Activated CD8-positive, alpha-beta memory T cell treated with anti-CD3 and anti-CD28 coated beads, Interleukin-2, amount 50 U/mL, for 24 hours (primary cell): ENCODE measurements around the gene P3H2.

Source experiments
- DNase-seq: peaks from one replicate; pipeline ENCODE4 v3.0.0-alpha.2; 2020; ENCODE audit errors: extremely low read depth

The P3H2 gene

DNA sequence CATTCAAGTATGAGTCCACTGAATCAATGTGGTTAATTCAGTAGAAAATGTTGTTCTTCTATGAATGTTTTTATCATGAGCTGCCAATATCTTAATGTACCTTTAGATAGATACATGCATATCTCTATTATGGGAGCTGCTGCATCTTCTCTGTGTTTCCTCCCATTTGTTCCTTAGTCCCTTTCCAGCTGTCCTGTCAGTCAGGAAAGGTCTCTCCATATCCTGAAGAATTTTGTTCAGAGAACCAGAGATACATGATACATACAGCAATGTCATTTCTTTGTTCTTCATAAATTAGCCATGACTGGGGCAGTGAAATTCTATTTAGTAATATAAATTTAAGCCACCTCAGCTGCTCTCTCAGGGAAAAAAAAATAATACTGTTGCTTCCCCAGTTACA, 103.7 kb downstream of the P3H2 start:
- no peak for DNase-seq

GRCh38 chr3:190014940-190015339, 105.8 kb downstream of the P3H2 start:
- no peak for DNase-seq

DNA sequence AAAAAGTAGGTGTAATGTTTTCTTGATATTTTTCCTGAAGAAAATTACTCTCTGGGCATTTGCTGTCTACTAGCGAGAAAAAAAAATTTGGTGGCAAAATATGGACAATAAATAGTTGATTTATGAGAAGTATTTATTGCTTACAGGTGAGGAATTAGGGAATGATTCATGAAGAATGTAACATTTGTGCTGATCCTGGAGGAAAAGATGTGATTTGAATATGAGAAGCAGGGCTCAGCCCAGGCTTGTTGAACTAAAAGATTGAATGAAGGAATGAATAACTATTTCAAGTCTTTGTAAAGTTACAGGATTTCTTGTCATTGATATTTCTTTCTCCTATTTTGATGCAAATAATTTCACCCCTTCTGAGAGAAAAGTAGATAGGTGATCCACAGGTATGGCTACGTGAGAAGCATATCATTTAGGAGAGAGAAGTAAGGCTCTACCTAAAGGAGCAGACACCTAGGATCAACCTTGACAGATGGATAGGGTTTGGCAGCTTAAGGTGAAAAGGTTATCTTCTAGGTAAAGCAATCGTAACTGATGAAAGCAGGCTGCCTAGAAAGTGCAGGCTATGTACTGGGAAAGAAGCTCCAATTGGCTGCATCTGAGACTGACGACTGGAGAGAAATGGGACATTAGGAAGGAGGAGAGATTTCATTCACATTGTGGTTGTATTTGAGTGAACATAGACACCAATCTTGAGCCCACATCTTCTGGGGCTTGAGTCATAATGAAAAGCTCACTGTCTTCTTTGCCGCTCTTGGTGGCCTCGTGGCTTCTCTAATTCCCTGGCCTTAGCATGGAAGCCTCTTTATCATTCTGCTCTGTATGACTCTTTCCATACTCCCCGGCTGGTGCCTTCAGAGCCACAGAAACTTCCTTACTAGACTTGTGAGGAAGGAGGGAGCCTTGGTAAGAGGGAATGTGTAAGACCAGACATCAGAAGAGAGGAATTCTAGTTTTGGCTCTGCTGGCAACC, 106.5 kb downstream of the P3H2 start:
- DNase-seq = no peak

DNA sequence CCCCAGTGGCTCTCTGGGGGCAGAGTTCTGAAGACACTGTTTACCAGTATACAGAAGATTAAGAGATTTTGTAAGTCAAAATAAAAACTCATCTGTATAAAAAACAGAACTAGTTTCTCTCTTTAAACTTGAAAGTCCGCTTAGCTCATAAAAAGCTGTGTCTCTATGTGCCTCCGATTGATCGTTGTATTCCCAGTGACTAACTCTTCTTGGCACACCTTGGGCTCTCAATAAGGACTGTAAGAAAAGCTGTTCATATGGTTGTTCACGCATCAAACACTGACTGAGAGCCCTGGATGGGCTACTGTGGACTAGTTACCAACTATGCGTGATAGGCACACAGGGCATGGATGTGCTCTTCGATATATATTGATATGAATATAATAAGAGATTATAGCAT, 107.9 kb downstream of the P3H2 start:
- no peak for DNase-seq

DNA sequence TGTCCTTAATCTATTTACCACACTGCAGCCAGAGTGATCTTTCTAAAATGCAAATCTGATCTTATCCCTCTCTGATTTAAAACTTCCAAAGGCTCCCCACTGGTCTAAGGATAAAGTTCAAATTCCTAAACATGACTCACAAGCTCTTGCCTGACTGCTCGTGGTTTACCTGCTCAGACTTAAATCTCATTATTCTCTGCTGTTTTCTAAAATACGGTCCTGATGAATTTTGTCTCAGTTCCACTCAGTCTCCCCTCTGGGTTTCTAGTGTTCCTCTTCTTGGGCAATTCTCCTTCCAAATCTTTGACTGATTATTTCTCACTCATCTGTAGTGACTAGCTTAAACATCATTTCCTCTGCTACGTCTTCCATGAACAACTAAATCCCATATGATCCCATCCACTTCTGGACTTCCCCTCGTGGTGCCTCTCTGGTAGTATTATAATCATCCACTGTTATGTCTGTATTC, 108.3 kb downstream of the P3H2 start:
- DNase-seq = no peak

- no peak for DNase-seq
These were observed 110.2 kb downstream of the P3H2 start for GRCh38 chr3:190010486-190010885.

GRCh38 chr3:190009614-190010013, 111.1 kb downstream of the P3H2 start:
- DNase-seq = no peak

DNA sequence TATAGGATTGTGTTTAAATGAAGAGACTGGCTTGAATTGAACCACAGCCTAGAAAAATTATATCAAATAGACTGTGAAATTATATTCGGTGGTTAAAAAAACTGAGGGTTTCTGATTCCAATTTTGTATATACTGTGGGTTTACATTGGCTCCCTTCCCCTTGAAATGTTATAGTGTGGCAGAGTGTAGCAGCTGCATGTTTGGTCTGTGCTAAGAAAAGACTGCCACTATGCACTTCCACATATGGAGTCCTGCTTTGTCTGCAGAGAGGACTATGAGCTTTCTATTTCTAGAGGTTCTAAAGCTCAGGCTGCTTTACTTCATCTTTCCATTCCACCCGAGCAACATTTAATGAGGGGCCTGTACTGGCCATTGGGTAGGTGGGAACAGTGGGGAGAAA, 112.3 kb downstream of the P3H2 start:
- no peak for DNase-seq

DNA sequence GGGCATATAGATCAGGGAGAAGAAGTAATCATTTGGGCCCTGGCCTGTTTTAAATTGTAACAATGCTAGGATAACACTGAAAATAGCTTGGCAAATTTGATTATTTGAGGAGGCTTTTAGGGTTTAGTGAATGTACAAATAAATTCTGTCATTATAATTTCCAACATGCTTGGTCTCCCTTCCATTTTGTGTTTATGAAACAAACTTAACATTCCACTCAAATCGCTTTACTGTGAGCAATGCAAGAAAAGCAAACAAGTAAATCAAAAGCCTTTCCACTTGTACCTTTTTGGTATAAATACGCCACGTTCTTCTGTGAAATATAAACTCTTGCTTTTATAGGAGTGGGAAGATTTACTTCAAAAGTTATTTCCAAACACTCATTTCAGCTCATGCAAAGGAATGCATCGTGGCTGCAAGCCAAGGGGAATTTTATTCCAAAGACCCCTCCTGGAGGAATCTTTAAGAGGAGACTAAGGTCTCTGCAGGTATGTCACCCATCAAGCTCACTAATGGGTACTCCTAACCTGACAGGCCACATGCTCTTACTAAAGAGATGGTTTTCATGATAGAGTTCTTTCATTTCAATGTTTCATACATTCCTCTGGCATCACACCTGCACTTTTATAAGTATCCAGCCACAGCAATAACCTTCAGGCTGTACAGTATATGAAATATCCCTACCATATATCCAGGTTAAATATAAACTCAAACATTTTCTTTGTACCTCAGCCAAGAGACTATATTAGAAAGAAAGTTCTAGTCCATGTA, 115.2 kb downstream of the P3H2 start:
- DNase-seq = no peak

GRCh38 chr3:190004656-190005055, 116.0 kb downstream of the P3H2 start:
- no peak for DNase-seq

GRCh38 chr3:190003681-190004123, 117.0 kb downstream of the P3H2 start:
- no peak for DNase-seq

GRCh38 chr3:190003068-190003467, 117.6 kb downstream of the P3H2 start:
- DNase-seq = no peak

DNA sequence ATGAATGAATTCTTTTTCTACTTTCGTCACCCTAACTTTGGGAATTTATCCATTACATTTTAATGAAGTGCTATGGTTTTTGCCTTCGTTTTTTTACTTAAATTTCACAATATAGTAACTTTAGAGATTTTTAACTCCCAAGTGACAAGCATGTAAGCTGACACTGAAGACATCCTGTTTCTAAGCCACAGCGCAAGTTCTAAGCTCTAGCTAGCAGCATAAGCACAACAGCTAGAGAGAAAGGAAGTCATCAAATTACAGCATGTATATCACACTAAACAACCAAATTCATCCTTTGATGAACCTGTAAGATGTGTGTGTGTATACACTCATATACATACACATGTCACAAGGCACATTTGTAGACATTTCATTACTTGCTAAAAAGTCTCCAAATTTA, 119.3 kb downstream of the P3H2 start:
- DNase-seq = no peak

DNA sequence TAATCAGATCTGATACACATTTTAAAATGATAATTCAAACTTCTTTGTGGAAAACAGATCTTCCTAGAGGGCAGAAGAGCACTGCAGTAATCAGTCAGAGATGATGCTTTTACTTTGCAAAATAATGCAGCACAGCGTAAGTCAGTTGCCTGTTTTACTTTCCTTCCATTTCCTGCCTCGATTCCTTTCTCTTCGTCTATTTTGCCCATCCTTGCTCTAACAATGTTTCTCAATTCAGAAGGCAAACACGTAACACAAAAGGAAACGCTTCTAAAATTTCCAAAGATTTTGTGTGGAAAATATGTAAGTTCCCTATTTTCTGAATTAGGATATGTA, 119.9 kb downstream of the P3H2 start:
- DNase-seq = no peak

DNA sequence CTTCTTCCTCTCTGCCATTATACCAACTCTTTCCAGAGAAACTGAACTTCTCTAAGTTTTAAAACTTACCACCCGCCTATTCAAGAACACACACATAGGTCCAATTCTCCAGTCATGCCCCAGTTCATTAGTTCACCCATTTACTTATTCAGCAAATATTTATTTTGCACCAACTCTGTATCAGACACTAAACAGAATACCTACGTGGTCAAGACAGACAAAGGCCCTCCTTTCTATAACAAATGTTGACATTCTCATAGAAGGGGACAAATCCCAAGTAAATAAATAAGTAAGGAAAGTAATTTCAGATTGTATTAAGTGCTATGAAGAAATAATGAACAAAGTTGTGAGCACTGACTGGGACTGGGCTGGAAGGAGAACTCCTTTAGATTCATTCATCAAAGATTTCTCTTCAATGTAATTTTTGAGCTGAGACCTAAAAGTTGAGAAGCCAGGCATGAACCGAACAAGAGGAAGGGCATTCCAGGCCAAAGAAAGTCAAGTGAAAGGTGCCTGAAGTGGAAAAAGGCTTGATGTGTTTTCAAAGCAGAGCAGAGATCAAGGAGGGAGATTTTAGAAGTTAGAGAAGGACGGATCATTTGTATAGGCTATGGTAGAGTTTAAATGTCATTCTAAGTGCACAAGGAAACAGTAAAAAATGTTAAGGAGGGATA, 120.4 kb downstream of the P3H2 start:
- DNase-seq = no peak

DNA sequence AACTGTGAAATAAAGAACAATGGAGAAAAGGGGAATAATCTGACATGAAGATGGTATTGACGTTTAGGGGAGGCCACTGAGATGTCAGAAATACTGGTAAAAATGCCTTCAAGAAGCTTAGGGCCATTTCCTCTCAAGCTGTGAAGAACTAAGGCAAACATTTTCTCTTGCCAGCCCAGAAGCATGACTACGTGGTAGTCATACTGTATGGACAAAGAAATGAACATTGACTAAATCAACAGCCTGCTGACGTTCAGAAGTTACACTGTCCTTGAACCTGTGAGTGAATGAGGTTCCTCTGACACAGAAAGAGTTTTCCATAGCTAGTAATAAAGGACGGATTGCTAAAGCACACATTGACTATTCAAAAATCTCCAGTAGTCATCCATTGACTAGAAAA, 121.0 kb downstream of the P3H2 start:
- DNase-seq = no peak

DNA sequence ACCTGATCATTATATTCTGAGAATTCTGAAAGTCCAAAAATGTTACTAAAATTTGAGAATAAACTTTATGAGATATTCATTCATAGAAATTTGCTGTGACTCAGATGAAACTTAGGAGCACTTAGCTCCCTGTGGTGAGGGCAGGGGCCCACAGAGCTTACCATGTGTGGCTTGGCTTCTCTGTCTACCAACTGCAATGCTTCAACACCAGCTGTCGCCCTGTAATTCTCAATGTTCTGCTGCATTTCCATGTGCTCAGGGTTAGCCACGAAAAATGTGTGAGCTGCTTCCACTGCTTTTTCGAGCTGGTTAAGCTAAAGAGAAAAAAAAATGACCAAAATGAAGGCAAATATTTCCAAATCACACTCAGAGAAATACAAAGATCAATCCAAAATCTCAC, 125.6 kb downstream of the P3H2 start:
- DNase-seq = no peak

DNA sequence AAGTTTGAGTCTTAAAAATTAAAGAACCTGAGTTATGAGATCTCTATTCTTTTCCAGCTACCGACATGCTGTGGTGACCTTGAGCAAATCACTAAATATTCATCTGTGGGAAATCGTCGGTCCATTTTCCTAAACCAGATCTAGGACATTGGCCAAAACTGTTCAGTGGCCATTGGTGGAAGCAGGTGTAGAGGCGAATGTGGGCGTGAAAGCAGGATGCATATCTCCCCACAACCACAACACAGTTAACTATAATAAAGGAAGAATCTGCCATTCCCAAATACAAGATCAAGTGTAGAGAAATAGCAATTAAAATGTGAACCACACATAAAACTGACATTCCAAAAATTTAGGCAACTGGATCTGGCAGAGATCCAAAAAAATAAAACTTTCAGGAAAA, 129.9 kb downstream of the P3H2 start:
- DNase-seq = no peak

DNA sequence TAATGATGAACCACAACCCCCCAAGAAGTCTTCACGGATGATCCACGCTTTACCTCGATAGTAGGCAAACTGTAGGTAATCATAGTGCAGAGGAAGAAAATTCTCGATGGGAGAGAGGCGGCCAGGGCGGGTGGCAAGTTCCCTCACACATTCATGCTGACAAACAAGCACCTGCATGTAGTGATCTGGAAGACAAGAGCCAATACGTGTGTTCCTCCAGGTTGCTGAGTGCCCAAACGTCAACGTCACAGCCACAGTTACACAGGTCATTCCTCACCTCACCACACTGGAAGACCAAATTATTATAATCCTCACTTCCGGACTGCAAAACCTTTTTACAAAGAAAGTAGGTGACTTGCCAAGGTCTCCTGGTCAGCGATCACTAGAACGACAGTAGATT, 131.8 kb downstream of the P3H2 start:
- DNase-seq = no peak

GRCh38 chr3:189988322-189988721, 132.4 kb downstream of the P3H2 start:
- DNase-seq = no peak

DNA sequence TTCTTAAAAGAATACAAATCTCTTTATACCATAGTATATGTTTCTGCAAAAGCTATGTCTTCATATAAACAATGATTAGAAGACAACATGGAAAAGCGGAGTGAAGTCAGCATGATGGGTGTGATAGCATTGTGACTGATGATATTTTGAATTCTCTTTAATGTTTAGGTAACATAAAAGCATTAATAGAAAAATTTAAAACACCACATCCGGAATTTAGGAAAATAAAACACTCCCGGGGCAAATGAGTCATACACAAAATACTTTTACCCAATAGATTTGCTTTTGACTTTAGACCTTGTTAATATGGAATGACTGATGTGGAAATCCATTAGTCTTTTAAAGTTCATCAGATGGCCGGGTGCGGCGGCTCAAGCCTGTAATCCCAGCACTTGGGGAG, 134.7 kb downstream of the P3H2 start:
- no peak for DNase-seq

DNA sequence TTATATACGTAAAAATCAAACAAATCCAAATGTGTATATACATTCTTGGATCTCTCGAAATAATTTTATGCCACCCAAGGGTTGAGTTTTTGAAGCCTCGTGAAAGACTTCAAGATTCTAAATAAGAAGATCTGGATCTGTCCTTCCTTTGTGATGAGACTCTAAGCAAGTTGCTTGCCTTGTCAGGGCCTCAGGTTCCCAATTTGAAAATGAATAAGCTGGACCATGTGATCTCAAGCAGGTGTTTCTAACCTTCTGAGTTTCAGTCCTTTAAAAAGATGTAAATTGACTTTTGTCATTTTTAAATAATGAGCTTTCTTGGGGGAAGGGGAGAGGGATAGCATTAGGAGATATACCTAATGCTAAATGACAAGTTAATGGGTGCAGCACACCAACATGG, 137.1 kb downstream of the P3H2 start:
- DNase-seq = no peak
